ENCODE data around the gene GLOD5.

DNA sequence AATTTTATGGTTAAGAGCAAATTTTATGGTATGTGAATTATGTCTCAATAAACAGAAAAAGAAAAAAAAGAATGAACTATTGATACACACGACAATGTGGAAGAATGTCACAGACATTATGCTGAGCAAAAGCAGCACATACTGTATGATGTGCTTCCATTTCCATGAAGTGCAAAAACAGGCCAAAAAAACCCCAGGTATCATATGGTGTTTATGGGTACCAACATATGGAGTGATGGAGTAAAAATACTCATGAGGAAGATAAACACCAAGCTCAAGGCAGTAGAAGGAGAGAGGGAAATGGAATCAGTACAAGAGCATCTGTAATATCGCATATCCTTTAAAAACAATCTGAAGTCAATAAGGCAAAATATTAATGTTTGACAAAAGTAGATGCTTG lies 20.7 kb downstream of the GLOD5 start:
- no peak for TF ChIP-seq POLR2A (IDR thresholded peaks at IDR 0.05)
- TF ChIP-seq EP300 (IDR thresholded peaks at IDR 0.05) = no peak
- TF ChIP-seq CTCF (IDR thresholded peaks at IDR 0.05) = no peak
